Measurements from ENCODE around the gene ARHGAP10.

DNA sequence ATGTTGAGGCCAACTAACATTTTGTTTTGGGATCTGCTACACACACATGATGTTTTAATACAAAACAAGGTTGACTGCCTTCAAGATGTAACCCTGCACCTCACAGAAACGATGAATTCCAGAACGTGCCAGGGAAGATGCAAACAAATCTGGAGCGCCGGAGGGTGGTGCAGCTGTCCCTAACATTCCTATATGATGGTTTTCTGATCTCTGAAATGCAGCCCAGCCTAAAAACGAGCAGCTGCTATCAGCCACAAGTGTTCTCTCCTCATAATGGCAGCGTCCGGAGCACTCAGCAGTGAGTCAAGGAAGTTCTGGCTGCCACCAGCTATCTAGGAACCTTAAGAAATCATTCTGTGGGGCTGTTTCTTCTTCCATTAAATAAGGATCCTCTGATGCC lies 376.9 kb downstream of the ARHGAP10 start:
- TF ChIP-seq, protein P1, sequence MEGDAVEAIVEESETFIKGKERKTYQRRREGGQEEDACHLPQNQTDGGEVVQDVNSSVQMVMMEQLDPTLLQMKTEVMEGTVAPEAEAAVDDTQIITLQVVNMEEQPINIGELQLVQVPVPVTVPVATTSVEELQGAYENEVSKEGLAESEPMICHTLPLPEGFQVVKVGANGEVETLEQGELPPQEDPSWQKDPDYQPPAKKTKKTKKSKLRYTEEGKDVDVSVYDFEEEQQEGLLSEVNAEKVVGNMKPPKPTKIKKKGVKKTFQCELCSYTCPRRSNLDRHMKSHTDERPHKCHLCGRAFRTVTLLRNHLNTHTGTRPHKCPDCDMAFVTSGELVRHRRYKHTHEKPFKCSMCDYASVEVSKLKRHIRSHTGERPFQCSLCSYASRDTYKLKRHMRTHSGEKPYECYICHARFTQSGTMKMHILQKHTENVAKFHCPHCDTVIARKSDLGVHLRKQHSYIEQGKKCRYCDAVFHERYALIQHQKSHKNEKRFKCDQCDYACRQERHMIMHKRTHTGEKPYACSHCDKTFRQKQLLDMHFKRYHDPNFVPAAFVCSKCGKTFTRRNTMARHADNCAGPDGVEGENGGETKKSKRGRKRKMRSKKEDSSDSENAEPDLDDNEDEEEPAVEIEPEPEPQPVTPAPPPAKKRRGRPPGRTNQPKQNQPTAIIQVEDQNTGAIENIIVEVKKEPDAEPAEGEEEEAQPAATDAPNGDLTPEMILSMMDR (IDR thresholded peaks at IDR 0.05; ENCODE audit: low read depth, low read length, poor library complexity, severe bottlenecking): no peak
- TF ChIP-seq EZH2phosphoT487 (IDR thresholded peaks at IDR 0.05; ENCODE audit: borderline replicate concordance, low read length): no peak
